Anterior cingulate cortex (tissue), 58 donors: Measurements from ENCODE around the gene YJU2.
A peak's percentile ranks its signal among the peaks of the same experiment; 100 is the strongest.
"Not testable (repeated sequence)": the region's sequence is repeated elsewhere in the genome, so short reads cannot be mapped to it uniquely, and the experiment has no call there.

Source experiments
- DNase-seq, 58 donors: peaks; one replicate each; lab custom pipeline; 2025; lab: John Stamatoyannopoulos, UW

Gene YJU2

DNA sequence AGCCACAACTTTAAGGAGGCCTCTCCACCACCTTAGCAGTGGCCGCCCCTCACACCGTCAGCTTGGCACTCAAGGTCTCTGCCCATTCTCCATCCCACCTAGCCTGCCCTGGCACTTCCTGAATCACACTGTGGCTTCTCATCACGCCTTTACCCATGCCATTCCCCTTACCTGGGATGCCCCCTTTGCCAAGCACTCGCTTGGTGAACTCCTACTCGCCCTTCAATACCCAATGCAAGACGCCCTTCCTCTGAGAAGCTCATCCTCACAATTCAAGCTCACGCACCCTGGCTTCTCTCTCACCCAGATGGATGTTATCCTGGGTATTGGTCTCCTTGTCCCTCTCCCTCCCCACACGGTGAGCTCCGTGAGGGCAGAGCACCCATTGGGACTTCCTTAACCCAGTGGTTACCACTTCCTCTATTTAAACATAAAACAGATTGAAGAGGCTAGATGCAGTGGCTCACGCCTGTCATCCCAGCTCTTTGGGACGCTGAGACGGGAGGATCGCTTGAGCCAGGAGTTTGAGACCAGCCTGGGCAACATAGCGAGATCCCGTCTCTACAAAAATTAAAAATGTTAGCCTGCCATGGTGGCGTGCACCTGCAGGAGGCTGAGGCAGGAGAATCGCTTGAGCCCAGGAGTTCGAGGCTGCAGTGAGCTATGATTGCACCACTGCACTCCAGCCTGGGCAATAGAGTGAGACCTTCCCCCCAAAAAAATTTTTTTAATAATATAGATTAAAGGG, 19.5 kb downstream of the YJU2 start:
- no peak for DNase-seq

DNA sequence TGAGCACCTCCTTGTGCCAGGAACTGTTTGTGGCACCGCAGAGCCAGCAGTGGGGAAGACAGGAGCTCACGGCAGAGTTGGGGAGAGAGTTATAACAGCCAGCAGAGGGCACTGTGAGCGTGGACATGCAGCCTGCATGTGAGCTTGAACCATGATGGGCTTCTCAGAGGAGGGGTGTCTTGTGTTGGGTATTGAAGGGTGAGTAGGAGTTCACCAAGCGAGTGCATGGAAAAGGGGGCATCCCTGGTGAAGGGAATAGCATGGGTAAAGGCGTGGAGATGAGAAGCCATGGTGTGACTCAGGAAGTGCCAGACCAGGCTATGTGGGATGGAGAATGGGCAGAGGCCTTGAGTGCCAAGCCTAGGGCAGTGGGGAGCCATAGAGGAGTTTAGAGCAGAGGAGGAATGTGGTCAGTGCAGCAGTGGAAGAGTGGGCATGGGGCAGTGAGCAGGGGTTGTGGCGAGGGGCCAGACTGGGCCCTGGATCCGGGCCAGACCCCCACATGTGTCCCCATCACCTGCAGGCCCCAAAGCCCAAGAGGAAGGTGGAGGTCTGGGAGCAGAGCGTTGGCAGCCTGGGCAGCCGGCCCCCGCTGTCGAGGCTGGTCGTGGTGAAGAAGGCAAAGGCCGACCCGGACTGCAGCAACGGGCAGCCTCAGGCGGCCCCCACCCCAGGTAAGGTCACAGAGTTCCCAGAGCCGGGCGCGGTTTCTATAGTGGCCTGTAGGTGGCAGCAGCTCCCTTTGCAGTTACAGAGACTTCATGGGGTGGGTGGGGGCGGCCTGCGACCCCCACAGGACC, 20.4 kb downstream of the YJU2 start:
- peak in 13 of 58 donors; percentile 5 to 49 (median 14) for DNase-seq

DNA sequence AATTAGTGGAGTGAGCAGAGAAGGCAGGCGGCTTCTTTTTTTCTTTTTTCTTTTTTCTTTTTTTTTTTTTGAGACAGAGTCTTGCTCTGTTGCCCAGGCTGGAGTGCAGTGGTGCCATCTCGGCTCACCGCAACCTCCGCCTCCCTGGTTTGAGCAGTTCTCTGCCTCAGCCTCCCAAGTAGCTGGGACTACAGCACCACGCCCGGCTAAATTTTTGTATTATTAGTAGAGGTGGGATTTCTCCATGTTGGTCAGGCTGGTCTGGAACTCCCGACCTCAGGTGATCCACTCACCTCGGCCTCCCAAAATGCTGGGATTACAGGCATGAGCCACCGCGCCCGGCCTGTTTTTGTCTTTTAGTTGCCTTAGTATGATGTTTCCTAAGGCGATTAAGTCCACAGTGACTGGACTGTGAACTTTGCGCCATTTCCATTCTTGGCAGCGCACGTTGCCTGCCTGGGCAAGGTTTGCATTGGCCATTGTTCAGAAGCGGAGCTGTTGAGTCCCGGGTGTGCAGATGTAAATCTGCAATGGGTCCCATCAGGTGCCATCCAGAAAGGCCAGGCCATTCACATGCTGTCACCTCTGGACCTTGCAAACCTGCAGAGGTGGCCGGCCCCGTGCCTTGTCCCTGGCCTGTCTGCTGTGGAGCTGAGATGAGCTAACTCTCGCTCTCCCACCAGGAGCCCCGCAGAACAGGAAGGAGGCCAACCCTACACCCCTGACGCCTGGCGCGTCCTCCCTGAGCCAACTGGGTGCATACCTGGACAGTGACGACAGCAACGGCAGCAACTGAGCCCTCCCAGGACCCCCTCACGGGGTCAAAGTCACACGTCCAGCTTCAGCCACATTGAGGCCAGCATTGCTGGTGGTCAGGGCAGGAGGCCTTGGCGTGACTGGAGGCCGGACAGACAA, 21.3 kb downstream of the YJU2 start:
- no peak for DNase-seq

DNA sequence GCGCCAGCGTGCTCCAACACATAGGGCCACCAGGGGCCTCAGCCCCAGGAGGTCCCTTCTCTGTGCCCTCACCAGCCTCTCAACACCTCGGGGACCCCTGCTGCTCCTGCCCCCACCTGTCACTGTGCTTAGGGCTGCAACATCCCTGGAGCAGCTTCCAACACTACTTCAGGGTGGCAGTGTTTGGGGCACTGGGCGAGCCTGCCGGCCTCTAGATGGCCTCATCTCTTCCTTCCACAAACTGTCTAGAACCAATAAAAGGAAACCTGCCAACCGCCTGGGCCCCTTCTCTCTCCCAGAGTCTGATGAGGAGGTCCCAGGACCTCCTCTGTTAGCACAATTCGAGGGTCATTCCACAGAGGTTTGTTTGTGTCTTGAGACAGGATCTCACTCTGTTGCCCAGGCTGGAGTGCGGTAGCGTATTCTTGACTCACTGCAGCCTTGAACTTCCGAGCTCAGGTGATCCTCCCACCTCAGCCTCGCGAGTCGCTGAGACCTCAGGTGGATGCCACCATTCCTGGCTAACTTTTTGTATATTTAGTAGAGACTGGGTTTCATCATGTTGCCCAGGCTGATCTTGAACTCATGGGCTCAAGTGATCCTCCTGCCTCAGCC, 22.0 kb downstream of the YJU2 start:
- DNase-seq = no peak

DNA sequence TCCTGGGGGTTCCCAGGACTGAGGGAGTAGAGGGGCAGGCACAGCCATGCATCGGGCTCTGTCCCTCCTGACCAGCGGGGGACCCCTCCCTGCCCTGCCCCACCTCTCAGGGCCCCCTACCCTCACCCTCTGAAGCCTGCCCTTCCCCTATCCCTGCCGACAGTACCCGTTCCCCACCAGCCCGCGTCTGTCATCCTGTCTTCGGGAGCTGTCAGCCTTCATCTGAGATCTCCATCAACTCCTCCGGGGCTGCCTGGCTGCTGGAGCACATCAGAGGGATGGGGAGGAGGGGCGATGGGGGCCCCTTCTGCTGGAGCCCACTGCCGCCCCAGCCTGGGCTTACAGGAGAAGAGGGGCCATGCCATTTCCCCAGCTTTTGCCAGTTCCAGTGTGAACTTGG, 26.0 kb downstream of the YJU2 start:
- no peak for DNase-seq

DNA sequence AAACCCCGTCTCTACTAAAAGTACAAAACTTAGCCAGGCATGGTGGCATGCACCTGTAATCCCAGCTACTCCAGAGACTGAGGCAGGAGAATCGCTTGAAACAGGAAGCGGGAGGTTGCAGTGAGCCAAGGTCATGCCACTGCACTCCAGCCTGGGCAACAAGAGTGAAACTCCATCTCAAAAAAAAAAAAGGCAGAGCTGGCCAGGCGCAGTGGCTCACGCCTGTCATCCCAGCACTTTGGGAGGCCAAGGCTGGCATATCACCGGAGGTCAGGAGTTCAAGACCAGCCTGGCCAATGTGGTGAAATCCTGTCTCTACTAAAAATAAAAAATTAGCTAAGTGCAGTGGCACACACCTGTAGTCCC, 27.4 kb downstream of the YJU2 start:
- not testable (repeated sequence) for DNase-seq

DNA sequence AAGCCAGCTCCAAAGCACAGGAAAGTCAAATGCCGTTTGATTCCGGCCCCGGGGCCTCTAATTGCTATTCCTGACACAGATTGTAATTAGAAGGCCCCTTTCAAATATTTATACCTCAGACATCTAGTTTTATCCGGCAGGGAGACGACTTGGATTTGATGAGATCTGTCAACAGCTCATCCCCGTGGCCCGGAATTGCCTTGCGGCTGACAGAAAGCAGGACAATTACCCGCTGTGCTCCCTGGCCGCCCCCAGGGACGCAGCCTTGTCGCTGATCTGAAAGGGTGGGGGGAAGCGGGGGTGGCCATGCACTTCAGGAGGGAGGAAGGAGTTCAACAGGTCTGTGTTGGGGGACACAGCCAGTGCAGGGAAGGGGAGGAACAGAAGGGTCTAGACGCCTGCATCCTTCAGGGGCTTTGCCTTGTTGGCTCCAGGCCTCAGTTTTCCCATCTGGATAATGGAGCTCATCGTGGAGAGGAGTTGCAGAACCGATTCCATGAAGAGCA, 30.4 kb downstream of the YJU2 start:
- no peak for DNase-seq

DNA sequence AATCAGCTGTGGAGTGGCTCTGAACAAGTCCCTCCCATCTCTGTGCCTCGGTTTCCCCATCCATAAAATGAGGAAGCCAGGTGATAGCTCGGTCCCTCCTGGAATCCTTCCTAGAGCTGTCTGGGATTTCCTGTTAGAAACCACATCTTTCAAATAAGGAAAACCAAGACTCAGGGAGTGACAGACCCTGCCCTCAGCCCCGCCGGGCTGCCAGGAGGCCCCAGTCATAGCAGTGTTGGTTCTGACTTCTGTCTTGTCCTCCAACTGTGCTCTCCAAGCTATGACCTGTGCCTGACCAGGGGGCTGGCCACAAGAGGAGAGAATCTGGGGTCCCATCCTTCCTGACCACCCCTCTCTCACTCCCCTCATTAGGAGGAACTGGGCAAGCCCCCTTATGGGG, 31.1 kb downstream of the YJU2 start:
- DNase-seq = no peak

DNA sequence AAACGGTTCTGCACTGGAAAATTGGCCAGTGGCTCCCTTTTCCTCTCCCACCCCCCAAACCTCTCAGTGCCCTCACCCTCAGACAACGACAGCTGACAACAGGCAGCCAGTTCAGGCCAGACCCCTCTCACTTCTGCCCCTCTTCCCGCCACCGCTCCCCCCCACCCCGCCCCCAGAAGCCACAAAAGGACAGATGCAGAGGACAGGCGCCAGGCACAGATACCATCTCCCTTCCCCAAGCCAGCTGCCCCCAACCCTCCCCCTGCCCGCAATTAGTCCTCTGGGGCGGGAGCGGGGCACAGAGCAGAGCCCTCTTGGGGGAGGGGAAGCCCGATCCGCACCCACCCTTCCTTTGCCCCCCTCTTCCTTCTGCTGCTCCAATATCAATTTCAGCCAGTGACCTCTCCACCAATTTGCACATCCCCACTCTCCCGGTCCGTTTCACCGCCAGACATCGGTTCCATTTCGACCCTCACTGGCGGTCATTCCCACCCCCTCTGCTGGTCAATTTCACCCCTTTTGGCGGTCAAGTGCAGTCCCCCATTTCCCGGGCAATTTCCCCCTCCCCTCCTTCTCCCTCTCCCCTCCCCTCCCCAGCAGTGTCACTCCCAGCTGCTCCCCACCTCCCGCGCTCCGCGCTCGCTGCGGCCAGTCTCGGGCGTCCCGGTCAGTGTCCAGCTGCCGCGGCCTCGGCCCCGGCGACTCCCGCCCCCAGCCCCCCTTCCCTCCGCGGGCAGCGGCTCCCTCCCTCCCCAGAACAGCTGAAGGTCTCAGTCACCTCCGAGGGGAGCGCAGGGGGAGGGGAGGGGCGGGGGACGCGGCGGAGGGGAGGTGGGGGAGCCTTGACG, 31.8 kb downstream of the YJU2 start, which contains the start of gene SHD:
Gene SHD, plus strand, starts transcription at position 848 of the 848 bp plus-strand sequence. CDS start 798 bp downstream, outside the sequence.
- peak in 2 of 58 donors; percentile 9 for DNase-seq

DNA sequence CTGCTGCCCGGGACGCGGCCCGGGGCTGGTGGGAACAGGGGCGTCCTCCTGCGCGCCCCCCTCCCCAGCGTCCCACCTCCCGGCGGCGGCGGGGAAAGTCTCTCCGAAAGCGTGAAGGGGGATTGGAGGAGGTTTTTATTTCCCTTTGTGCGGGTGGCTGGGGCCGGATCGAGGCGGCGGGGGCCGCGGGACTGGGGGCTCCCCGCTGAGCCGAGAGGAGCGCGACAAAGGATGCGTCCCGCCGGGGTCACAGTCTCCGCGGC, 32.3 kb downstream of the YJU2 start:
- no peak for DNase-seq

DNA sequence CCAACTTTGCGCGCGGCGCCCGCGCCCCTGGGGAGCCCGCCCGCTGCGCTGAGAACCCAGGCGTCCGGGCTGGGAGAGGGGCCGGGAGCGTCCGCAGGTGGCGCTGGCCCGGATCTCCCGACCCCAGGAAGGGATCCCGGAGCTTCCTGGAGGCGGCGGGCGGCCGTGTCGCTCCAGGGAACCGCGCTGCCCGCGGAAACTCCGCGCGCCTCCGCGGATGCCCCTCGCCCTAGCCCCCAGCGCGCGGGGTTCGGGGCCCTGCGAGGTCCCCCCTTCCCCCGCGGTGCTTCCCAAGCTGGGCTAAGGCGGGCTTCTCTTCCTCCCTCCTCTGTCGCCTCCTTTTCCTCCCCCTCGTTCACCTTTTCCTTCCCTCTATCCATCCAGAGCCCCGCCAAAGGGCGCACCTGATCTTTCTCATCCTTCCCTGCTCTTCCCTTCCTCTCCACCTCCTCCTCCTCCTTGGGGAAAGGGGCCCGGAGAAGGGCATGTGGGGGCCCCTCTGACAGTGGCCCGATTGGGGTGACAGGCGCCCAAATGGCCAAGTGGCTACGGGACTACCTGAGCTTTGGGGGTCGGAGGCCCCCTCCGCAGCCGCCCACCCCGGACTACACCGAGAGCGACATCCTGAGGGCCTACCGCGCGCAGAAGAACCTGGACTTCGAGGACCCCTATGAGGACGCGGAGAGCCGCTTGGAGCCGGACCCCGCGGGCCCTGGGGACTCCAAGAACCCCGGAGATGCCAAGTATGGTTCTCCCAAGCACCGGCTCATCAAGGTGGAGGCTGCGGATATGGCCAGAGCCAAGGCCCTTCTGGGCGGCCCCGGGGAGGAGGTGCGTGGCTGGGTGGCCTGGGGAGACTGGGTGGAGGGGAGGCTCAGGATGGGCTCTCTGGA, 32.9 kb downstream of the YJU2 start:
- DNase-seq = no peak

DNA sequence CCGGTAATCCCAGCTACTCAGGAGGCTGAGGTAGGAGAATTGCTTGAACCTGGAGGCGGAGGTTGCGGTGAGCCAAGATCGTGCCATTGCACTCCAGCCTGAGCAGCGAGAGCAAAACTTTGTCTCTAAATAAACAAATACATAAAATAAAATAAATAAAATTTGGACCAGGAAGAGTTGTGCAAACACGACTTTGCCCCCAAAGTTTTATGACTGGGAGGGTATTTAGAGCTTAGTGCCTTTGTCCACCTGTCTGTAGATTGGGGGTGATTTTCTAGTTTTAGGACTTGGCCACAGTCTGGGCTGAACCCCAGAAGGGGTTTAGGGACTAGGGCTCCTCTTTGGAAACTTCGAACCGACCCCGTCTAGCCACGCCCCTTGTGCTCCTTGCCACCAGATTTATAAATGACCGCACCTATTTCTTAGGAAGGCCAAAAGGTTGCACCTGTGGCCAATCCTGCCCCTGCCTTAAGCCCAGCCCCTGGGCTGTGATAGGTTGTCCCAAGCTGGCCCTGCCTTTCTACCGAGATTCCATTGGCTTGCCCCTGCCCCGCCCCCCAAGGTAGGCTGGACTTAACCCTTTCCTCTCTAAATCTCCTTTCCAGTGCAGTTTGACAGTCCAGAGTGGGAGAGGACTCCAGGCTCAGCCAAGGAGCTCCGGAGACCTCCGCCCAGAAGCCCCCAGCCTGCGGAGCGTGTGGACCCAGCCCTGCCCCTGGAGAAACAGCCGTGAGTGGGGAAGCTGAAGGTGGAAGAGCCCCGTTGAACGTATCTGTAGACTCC, 37.5 kb downstream of the YJU2 start:
- DNase-seq = no peak

DNA sequence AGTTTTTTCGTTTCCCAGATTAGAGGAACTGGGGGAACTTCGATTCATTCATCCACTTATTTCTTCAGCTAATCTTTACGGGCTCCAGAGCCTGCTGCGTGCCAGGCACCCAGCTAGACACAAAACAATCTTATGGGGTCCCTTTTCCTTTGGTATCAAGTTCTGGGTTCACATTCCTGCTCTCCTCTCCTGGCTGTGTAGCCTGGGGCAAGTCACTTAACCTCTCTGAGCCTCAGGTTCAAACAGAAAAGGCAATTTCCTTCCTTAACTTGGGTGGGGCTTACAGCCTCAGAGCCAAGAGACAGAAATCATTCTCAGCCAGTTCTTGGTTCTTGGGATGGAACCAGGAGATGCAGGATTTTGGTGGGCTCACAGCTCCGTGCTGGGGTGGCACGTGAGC, 38.1 kb downstream of the YJU2 start:
- DNase-seq = no peak

DNA sequence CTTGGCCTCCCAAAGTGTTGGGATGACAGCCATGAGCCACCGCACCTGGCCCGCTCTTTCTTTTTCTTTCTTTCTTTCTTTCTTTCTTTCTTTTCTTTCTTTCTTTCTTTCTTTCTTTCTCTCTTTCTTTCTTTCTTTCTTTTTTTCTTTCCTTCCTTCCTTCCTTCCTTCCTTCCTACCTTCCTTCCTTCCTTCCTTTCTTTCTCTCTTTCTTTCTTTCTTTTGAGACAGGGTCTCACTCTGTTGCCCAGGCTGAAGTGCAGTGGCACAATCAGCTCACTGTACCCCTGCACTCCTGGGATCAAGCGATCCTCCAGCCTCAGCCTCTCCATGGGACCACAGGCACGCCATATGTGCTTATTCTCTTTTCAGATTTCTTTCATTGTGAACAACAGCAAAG, 39.3 kb downstream of the YJU2 start:
- DNase-seq = not testable (repeated sequence)

DNA sequence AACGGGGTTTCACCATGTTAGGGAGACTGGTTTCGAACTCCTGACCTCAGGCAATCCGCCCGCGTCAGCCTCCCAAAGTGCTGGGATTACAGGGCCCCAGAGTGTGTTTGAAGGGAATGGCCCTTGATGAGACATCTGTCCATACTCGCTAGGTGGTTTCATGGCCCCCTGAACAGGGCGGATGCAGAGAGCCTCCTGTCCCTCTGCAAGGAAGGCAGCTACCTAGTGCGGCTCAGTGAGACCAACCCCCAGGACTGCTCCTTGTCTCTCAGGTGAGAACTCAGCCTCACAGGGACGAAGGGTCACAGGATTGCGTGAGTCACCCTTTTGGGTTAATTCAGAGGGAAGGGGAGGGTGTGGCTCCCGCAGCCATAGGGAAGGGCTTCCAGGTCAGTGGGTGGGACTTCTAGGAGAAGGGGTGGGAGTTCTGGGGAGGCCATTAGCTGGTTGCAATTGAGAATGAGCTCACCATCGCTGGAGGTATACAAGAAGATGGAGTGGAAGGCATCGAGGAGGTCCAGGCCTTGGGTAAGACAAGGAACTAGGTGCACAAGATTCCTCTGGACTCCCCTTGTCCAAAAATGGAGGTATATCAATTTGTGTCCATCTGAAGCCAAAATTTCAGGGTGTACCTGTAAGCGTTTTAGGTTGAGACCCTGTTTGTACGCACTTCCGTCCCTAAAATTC, 41.4 kb downstream of the YJU2 start:
- no peak for DNase-seq

DNA sequence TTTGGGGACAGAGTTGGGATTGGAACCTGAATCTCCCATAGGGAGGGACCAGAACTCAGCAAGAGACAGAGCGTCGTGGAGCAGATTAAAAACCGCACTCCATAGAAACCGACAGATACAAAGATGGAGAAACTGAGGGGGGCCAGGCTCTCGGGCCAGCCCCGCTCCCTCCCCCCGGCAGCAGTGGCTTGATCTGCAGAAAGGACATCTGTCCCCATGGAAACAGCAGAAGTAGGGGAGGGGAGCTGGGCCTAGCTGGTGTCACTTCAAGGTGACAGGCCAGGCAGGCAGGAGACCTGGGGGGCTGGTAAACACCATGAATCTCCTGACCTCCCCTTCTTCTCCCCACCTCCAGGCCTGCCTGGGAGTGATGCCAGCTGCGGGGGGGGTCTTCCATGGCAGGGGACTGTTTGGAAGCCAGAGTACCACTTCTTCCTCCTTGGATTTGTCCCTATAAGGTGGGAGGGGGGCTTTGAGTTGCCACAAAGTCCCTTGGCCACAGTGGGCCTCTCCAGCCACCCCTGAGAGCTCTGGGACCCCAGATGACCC, 44.4 kb downstream of the YJU2 start:
- no peak for DNase-seq

DNA sequence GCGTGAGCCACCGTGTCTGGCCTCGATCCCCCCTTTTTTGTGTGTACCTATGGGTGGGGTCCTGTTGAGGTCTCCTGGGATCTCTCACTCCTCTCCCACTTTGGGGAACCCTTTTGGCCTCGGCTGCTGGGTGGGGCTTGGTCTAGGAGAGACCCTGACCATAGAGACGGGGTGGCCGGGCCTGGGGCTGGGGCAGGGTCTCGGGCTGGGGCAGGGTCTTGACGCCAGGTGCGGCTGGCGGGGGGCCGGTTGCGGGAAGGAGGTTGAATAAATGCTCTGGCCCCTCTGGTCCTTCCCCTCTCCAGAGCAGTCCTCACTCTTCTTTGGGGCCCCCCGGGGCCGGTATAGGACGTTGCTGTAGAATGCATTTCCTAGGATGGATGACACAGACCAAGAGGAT, 45.6 kb downstream of the YJU2 start:
- no peak for DNase-seq
